B cell (primary cell): Measurements from ENCODE around the gene KCNH3. TPM values are rescaled to one million over a fixed set of nuclear protein-coding genes. Genes with fewer than 3 reads are reported as not detected.

Source experiments
- ATAC-seq: fragments of 200-7000 bp; cut with Tn5 transposase; one replicate; pipeline ENCODE4 v1.10.0; 2021; ENCODE audit warnings: low read depth, mild to moderate bottlenecking, moderate number of reproducible peaks, moderate library complexity
- CTCF ChIA-PET: fragments of 350-600 bp; sonication (Branson Sonifier 250); formaldehyde crosslinking; loops from one replicate; lab custom pipeline; 2021; ENCODE audit warnings: antibody characterized with exemption, inconsistent platforms; lab: Charles Lee
- POLR2A ChIA-PET: fragments of 350-600 bp; sonication (Branson Sonifier 250); formaldehyde crosslinking; loops from one replicate; lab custom pipeline; 2021; ENCODE audit warnings: antibody characterized with exemption; lab: Charles Lee
- DNase-seq: peaks from one replicate; pipeline ENCODE4 v3.0.0; 2013
- H2AFZ ChIP-seq: 2 replicates; pipeline ENCODE4 v1.6.1; 2012; ENCODE audit warnings: mild to moderate bottlenecking, low read depth, low read length; ENCODE audit not compliant: insufficient read depth, poor library complexity, severe bottlenecking
- H3K27ac ChIP-seq, 2 donors: 1 replicate in 1 of 2; 2 replicates in 1 of 2; pipeline ENCODE4 v1.5.1; 2012 to 2013; ENCODE audit warnings: low read length in 2 of 2, mild to moderate bottlenecking in 2 of 2, moderate library complexity in 1 of 2
- H3K27me3 ChIP-seq, 4 experiments: fragments of 200-600 bp in 1 of 4; sonication (generic) in 1 of 4; replicated peaks in 1 of 4; 1 replicate in 2 of 4; 2 replicates in 2 of 4; pipeline versions ENCODE4 v1.6.1 to v1.7.0; 2013 to 2016; ENCODE audit warnings: low read length in 3 of 4, mild to moderate bottlenecking in 2 of 4, mixed read lengths in 1 of 4, moderate library complexity in 1 of 4; ENCODE audit not compliant: insufficient read depth in 4 of 4, control insufficient read depth in 3 of 4; ENCODE audit errors: control extremely low read depth in 1 of 4
- H3K36me3 ChIP-seq, 2 experiments: replicated peaks in 1 of 2; 1 replicate in 1 of 2; 2 replicates in 1 of 2; pipeline versions ENCODE4 v1.6.1 to v1.7.1; 2013; ENCODE audit warnings: low read length in 1 of 2; ENCODE audit not compliant: insufficient read depth in 2 of 2, control insufficient read depth in 1 of 2; ENCODE audit errors: control extremely low read depth in 1 of 2, extremely low read depth in 1 of 2
- H3K4me1 ChIP-seq, 2 donors: fragments of 200-600 bp in 1 of 2; sonication (generic) in 1 of 2; 1 replicate in 1 of 2; 2 replicates in 1 of 2; pipeline versions ENCODE4 v1.5.1 to v1.6.1; 2013 to 2017; ENCODE audit warnings: low read length in 2 of 2; ENCODE audit not compliant: control insufficient read depth in 2 of 2, insufficient read depth in 2 of 2
- H3K4me2 ChIP-seq: replicated peaks from 2 replicates; pipeline ENCODE3; 2012; ENCODE audit warnings: mild to moderate bottlenecking, low read depth, low read length; ENCODE audit not compliant: poor library complexity, severe bottlenecking
- H3K4me3 ChIP-seq, 5 experiments: fragments of 200-600 bp in 1 of 5; sonication (generic) in 1 of 5; 1 replicate in 3 of 5; 2 replicates in 2 of 5; pipeline versions ENCODE4 v1.5.1 to v1.7.0; 2011 to 2016; ENCODE audit warnings: low read length in 4 of 5, mild to moderate bottlenecking in 4 of 5, low read depth in 2 of 5, control low read depth in 1 of 5, moderate library complexity in 1 of 5; ENCODE audit not compliant: insufficient read depth in 1 of 5; ENCODE audit errors: control extremely low read depth in 1 of 5, extremely low read depth in 1 of 5
- H3K79me2 ChIP-seq: fragments of 200-600 bp; sonication (generic); one replicate; pipeline ENCODE4 v1.6.0; 2016; ENCODE audit warnings: low read length; ENCODE audit not compliant: control insufficient read depth, insufficient read depth
- H3K9ac ChIP-seq: fragments of 200-600 bp; sonication (generic); 2 replicates; pipeline ENCODE4 v1.6.1; 2017; ENCODE audit warnings: mild to moderate bottlenecking, low read length, moderate library complexity
- H3K9me3 ChIP-seq, 3 donors: one replicate each; pipeline versions ENCODE4 v1.6.1 to v1.7.1; 2013; ENCODE audit warnings: low read length in 2 of 3; ENCODE audit not compliant: control insufficient read depth in 2 of 3, insufficient read depth in 1 of 3; ENCODE audit errors: control extremely low read depth in 1 of 3
- H4K20me1 ChIP-seq: 2 replicates; pipeline ENCODE4 v1.6.0; 2012; ENCODE audit warnings: mild to moderate bottlenecking, low read length; ENCODE audit not compliant: insufficient read depth, control insufficient read depth, poor library complexity, severe bottlenecking
- H3K27ac Mint-ChIP-seq: one replicate; pipeline ENCODE4 v1.8.0; 2021; ENCODE audit warnings: mixed read lengths
- H3K27me3 Mint-ChIP-seq: one replicate; pipeline ENCODE4 v1.8.0; 2021; ENCODE audit warnings: mixed read lengths
- H3K4me1 Mint-ChIP-seq: one replicate; pipeline ENCODE4 v1.8.0; 2021; ENCODE audit warnings: mixed read lengths
- H3K4me3 Mint-ChIP-seq: one replicate; pipeline ENCODE4 v1.8.0; 2021; ENCODE audit warnings: mixed read lengths
- H3K9me3 Mint-ChIP-seq: one replicate; pipeline ENCODE4 v1.8.0; 2022; ENCODE audit warnings: mixed read lengths; ENCODE audit not compliant: insufficient read depth
- EZH2 ChIP-seq: IDR thresholded peaks from 2 replicates; pipeline ENCODE4 v1.6.1; 2012; ENCODE audit warnings: borderline replicate concordance, low read depth, mild to moderate bottlenecking, moderate library complexity, low read length; ENCODE audit not compliant: insufficient read depth, poor library complexity, severe bottlenecking
- WGBS: methylation state at CpG from one replicate; pipeline ENCODE4 v1.1.5; 2013; ENCODE audit warnings: missing lambda C conversion rate; ENCODE audit not compliant: insufficient coverage; 5-methylcytosine and 5-hydroxymethylcytosine counted together
- intact Hi-C: fragments of 100-400 bp; cut with micrococcal nuclease; formaldehyde crosslinking; loops from one replicate; pipeline ENCODE4 v1.10.0; 2022
- polyA plus RNA-seq: library from polyadenylated mRNA; depleted of rRNA; stranded (reverse); fragments of >200 nt; gene quantifications from 2 replicates; pipeline ENCODE4 v1.2.3, GENCODE V29; 2012
- total RNA-seq, 2 donors: library from RNA; stranded (reverse); fragments of 120-200 nt in 1 of 2; gene quantifications; 1 replicate in 1 of 2; 2 replicates in 1 of 2; pipeline versions ENCODE4 v1.2.3 to v1.2.4, GENCODE V29; 2013 to 2022
- TF ChIP-seq, protein P1 (sequence below): fragments of 200-600 bp; IDR thresholded peaks from one replicate; pipeline ENCODE4 v1.8.0; 2022; ENCODE audit warnings: antibody characterized with exemption, mild to moderate bottlenecking

Gene KCNH3
- total and polyA plus RNA-seq, 2 donors (not counting 1 experiment from before 2014, with no cell fraction given): 0.49 to 0.54 TPM

DNA sequence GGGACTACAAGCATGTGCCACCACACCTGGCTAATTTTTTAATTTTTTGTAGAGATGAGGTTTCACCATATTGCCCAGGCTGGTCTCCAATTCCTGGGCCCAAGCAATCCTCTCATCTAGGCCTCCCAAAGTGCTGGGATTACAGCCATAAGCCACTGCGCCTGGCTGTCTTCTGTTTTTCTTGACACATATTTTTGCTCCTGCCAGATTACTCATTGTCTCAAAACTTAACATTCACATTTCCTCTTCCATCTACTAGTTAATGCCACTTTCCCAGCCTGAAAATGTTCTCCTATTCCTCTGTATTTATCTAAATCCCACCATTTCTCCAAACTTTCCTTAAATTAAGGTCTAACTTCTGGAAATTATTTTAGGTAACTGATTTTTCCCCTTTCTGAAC is 36.2 kb upstream of the KCNH3 start:
- intact Hi-C loops: no loop called here
- H3K27ac Mint-ChIP-seq: no peak overlapping the region
- H3K27me3 Mint-ChIP-seq: no peaks in the 10 kb centered on the region
- ATAC-seq (no peak), DNase-seq (no peak)
- peaks cover 4% of the 10 kb centered on the region for H3K4me1 Mint-ChIP-seq
- Histone ChIP-seq H2AFZ (no peak overlapping the region), H3K4me1 (peaks cover 0 to 2% of the 10 kb centered on the region in 2 donors), H3K9ac (no peak overlapping the region), H3K4me3 (no peak overlapping the region), H4K20me1 (no peaks in the 10 kb centered on the region), H3K79me2 (no peaks in the 10 kb centered on the region), H3K9me3 (no peaks in the 10 kb centered on the region), H3K27ac (no peak overlapping the region), H3K4me2 (no peak overlapping the region), H3K27me3 (no peaks in the 10 kb centered on the region), H3K36me3 (peaks cover 0 to 7% of the 10 kb centered on the region in 2 experiments)
- CTCF ChIA-PET: interaction anchor here (3.7 kb wide), 1 partner anchor 144 kb away, joined by 19 read pairs; no protein-coding TSS in a partner anchor
- 100% methylated on average over 1 of the region's 1 CpG for WGBS
- no peaks in the 10 kb centered on the region for H3K9me3 Mint-ChIP-seq
- POLR2A ChIA-PET: no interaction called here
- no peak overlapping the region for H3K4me3 Mint-ChIP-seq
- TF ChIP-seq EZH2: no peak

DNA sequence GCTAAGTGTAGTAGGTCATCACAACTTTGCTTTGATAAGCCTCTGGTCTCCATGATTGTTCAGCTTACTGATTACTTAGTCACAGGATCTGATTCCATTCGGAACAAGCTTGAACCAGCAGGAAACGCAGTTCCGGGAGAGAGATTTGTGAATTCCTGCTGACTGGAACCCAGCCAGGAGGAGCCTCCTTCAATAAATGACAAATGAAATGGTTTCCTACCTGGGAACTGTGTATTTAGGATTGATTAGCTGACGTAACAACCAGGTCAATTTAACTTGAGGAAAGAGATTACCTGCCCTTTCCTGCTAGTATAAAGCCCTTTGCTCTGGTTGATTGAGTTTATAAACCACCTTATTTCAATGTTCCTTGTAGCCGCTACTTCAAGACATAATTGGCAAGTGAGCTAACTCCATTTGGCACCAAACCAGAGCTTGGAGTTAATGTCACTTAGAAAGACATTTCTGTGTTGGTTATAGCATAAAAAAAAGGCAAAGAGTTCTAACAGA is 35.1 kb upstream of the KCNH3 start:
- peaks cover 0 to 2% of the 10 kb centered on the region in 2 donors for H3K4me1 ChIP-seq
- POLR2A ChIA-PET: no interaction called here
- Mint-ChIP-seq H3K27ac (no peak overlapping the region), H3K4me1 (peaks cover 4% of the 10 kb centered on the region), H3K4me3 (no peak overlapping the region), H3K27me3 (no peaks in the 10 kb centered on the region), H3K9me3 (no peaks in the 10 kb centered on the region)
- H2AFZ ChIP-seq: no peak overlapping the region
- H3K27me3 ChIP-seq: no peaks in the 10 kb centered on the region
- intact Hi-C loops: no loop called here
- H3K9ac ChIP-seq: no peak overlapping the region
- DNase-seq (no peak), ATAC-seq (no peak)
- no peak overlapping the region for H3K4me3 ChIP-seq
- H3K27ac ChIP-seq: no peak overlapping the region
- H3K79me2 ChIP-seq: no peaks in the 10 kb centered on the region
- no peak overlapping the region for H3K4me2 ChIP-seq
- CTCF ChIA-PET: interaction anchor here (1.0 to 3.7 kb wide), 3 partner anchors 11 to 166 kb away, joined by 3 to 30 read pairs (median 19); no protein-coding TSS in a partner anchor
- TF ChIP-seq, protein P1, sequence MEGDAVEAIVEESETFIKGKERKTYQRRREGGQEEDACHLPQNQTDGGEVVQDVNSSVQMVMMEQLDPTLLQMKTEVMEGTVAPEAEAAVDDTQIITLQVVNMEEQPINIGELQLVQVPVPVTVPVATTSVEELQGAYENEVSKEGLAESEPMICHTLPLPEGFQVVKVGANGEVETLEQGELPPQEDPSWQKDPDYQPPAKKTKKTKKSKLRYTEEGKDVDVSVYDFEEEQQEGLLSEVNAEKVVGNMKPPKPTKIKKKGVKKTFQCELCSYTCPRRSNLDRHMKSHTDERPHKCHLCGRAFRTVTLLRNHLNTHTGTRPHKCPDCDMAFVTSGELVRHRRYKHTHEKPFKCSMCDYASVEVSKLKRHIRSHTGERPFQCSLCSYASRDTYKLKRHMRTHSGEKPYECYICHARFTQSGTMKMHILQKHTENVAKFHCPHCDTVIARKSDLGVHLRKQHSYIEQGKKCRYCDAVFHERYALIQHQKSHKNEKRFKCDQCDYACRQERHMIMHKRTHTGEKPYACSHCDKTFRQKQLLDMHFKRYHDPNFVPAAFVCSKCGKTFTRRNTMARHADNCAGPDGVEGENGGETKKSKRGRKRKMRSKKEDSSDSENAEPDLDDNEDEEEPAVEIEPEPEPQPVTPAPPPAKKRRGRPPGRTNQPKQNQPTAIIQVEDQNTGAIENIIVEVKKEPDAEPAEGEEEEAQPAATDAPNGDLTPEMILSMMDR: no peak
- TF ChIP-seq EZH2: no peak
- H3K9me3 ChIP-seq: no peaks in the 10 kb centered on the region
- no peaks in the 10 kb centered on the region for H4K20me1 ChIP-seq
- WGBS: 100% methylated on average over 3 of the region's 5 CpGs
- peaks cover 0 to 7% of the 10 kb centered on the region in 2 experiments for H3K36me3 ChIP-seq
